ENCODE data around the gene RERG.
"Not testable (repeated sequence)": the region's sequence is repeated elsewhere in the genome, so short reads cannot be mapped to it uniquely, and the experiment has no call there.

RERG gene

GRCh38 chr12:15131431-15131830 lies 89.8 kb downstream of the RERG start:
- DNase-seq = no peak

DNA sequence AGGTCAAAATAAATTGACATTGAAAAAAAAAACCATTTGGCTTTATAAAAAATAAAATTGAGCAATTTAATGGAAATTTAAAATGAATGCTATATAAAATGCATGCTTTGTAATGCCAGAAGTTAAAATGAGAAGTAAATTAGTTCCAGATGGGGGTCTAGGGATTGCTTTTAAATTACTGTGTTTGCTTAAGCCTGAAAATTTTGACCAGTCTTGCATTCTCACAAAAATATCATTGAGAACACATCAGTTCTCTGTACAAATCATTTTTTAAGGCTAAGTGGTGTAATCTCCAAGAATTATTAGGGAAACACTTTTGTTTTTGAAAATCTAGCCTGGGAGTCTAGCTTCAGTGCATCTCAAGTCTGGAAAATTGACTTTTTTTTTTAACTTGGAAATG lies 90.7 kb downstream of the RERG start:
- no peak for DNase-seq

GRCh38 chr12:15123401-15123800 lies 97.8 kb downstream of the RERG start:
- DNase-seq = no peak

- DNase-seq = no peak
Measured at GRCh38 chr12:15122344-15122743, 98.9 kb downstream of the RERG start.

GRCh38 chr12:15118955-15119354 lies 102.3 kb downstream of the RERG start:
- peak in 1 of 3 experiments; percentile 28 for DNase-seq

- no peak for DNase-seq
Measured at GRCh38 chr12:15116983-15117382, 104.2 kb downstream of the RERG start.

DNA sequence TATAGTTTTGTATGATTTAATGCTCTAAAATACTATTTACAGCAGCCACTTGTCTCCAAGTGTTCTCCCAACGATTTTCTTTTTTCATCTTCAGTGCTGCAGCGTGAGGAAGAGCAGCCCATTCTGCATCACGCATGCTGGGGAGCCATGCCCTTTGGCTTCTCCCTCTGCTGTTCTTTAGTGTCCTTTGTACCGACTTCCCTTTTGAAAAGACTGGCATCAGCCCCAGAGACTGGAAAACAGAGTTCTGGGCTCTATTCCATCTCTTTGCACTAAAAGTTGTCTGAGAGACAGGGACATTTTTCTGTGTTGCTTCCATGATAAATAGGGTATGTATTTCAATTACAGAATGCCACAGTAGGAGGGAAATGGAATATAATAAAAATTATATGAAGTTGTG lies 105.1 kb downstream of the RERG start:
- DNase-seq = no peak

GRCh38 chr12:15115434-15115833 lies 105.8 kb downstream of the RERG start:
- no peak for DNase-seq

- peak in 2 of 3 experiments; percentile 9 to 27 for DNase-seq
Measured at GRCh38 chr12:15114501-15114900, 106.7 kb downstream of the RERG start.

- no peak for DNase-seq
Measured at GRCh38 chr12:15092826-15093225, 128.4 kb downstream of the RERG start.

DNA sequence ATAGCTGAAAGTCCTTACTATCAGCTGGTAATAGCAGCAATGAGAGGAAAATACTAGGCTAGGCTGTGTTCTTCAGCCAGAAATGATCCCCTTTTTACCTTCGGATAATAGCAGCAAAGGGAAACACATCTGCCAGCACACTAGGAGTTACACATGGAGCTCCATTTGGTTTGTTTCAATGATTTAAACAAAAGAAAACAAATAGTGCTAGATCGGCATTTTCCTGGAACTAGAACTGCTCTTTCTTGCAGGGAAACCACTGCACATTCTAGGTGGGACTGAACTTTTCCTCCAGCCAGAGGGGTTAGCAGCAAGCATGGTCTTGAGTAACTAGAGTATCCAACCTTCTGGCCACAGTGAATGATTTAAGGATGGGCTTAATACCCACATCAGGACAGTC lies 130.8 kb downstream of the RERG start:
- no peak for DNase-seq

DNA sequence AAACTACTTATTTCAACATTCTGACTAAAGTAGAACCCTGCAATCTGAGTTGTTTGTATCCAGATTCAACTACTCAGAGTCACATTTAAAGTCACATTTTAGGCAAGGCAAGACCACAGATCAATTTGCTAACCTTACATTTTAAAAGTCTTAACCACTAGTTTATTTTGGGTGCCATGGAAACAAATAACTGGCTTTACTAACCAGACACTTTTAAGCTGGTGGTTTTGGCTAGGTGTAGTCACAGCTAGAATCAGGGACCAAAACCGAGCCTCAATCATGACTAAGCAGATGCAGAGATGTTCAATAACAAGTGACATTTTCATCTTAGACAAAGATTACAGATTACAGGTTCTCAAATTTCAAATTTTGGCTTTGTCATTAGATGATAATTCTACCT lies 133.1 kb downstream of the RERG start:
- DNase-seq = peak in 2 of 3 experiments; percentile 22 to 51

GRCh38 chr12:15077751-15078150 lies 143.5 kb downstream of the RERG start:
- not testable (repeated sequence) for DNase-seq

GRCh38 chr12:15074351-15074750 lies 146.9 kb downstream of the RERG start:
- DNase-seq = no peak

DNA sequence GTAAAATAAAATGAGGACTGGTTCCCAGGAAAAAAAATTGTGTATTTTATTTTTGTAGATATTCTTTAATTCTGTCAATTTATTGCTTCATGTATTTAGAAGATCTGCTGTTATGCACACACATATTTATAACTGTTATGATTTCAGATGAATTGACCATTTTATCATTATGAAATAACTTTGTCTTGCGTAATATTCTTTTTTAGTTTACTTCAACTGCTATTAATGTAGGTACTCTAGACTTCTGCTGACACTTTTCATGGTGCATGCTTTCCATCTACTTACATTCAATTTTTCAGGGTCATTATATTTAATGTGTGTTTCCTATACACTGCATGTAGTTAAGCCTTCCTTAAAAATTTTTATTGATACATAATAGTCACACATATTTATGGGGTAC lies 162.1 kb downstream of the RERG start:
- DNase-seq = no peak

Data from NCI-H1417 (cell line).